Peyer's patch (tissue), 4 donors: Measurements from ENCODE around the gene RAPGEF2.

Source experiments
- CTCF ChIP-seq, 6 experiments: fragments of 450-650 bp in 4 of 6; fragments of 200-600 bp in 2 of 6; sonication (generic) in 1 of 6; IDR thresholded peaks; one replicate each; pipeline ENCODE4 v1.5.1; 2017 to 2019; ENCODE audit warnings: antibody characterized with exemption in 6 of 6, mild to moderate bottlenecking in 3 of 6, moderate library complexity in 1 of 6
- POLR2A ChIP-seq, 2 donors: fragments of 450-650 bp; IDR thresholded peaks; one replicate each; pipeline ENCODE4 v1.5.1; 2017; ENCODE audit warnings: antibody characterized with exemption in 2 of 2, mild to moderate bottlenecking in 2 of 2, moderate library complexity in 2 of 2

GRCh38 chr4:159104694-159105414 lies 2.0 kb downstream of the RAPGEF2 start:
- TF ChIP-seq POLR2A (IDR thresholded peaks at IDR 0.05), result no peak
- peak in 3 of 6 experiments; percentile 2 to 12 (median 10) for TF ChIP-seq CTCF (IDR thresholded peaks at IDR 0.05)
